ENCODE measurements around the gene PCBP4. TPM values are rescaled to one million over a fixed set of nuclear protein-coding genes. Genes with fewer than 3 reads are reported as not detected.
A peak's percentile ranks its signal among the peaks of the same experiment; 100 is the strongest.

PCBP4 gene
- total and polyA plus RNA-seq, 10 donors = 12.8 to 41.7 (median 20.9) TPM

- H3K4me1 ChIP-seq = peaks cover 26 to 92% (median 62%) of the 10 kb centered on the region in 6 donors
- peaks cover 0 to 18% (median 0%) of the 10 kb centered on the region in 7 donors for H3K27me3 ChIP-seq (replicated peaks in 1 of 7)
- 73 to 95% (median 92%) methylated on average over 3 to 11 of the region's 11 CpGs for WGBS, 5 donors
- no peaks in the 10 kb centered on the region for H3K9me3 ChIP-seq
- peaks cover 0 to 10% (median 0%) of the 10 kb centered on the region in 6 donors for H3K36me3 ChIP-seq
- DNase-seq = no peak
- intact Hi-C loops (cut with DNase I; ENCODE audit: low total_unique reads) = no loop called here
- TF ChIP-seq, protein P1, sequence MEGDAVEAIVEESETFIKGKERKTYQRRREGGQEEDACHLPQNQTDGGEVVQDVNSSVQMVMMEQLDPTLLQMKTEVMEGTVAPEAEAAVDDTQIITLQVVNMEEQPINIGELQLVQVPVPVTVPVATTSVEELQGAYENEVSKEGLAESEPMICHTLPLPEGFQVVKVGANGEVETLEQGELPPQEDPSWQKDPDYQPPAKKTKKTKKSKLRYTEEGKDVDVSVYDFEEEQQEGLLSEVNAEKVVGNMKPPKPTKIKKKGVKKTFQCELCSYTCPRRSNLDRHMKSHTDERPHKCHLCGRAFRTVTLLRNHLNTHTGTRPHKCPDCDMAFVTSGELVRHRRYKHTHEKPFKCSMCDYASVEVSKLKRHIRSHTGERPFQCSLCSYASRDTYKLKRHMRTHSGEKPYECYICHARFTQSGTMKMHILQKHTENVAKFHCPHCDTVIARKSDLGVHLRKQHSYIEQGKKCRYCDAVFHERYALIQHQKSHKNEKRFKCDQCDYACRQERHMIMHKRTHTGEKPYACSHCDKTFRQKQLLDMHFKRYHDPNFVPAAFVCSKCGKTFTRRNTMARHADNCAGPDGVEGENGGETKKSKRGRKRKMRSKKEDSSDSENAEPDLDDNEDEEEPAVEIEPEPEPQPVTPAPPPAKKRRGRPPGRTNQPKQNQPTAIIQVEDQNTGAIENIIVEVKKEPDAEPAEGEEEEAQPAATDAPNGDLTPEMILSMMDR (IDR thresholded peaks at IDR 0.05 in 8 of 11, conservative IDR thresholded peaks at IDR 0.05 in 3 of 11) = no peak
- TF ChIP-seq POLR2A (IDR thresholded peaks at IDR 0.05) = no peak
- no peak for TF ChIP-seq POLR2AphosphoS5 (IDR thresholded peaks at IDR 0.05)
- H3K4me3 ChIP-seq = no peak overlapping the region
- peak overlapping the region in 1 of 8 donors; percentile 5 for H3K27ac ChIP-seq
These were observed 4.1 kb upstream of the PCBP4 start for GRCh38 chr3:51971350-51971749.

DNA sequence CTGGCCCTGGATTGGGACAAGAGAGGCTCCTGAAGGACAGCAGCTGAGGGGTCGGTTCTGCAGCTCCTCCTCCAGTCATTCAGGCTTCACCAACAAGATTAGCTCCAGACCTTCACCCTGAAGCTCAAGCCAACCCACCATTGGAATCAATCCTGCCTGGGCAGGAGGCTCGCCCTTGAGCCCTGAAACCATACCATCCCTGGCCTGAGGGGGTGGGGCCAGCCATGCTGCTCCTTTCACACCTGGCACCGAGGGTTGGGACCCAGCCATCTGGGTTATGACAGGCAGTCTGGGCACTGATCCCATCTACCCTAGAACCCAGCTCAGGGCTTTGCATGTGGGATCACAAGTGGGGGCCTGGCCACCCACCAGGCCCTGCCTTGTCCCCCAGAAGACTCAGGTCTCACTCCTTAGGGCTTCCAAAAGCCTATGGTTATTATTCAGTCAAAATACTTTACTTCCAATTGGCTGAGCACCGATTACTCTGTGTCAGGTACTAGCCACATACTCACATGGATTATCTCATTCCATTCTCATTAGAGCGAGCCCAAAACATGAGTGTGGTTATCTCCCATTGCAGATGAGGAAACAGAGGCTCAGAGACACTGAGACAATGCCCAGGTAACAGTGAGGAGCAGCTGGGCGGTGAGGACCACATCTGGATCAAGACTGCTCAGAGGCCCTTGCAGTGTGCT lies 3.5 kb upstream of the PCBP4 start:
- intact Hi-C loops (cut with DNase I; ENCODE audit: low total_unique reads) = no loop called here
- no peak for TF ChIP-seq POLR2A (IDR thresholded peaks at IDR 0.05)
- TF ChIP-seq, protein P1 (IDR thresholded peaks at IDR 0.05 in 8 of 11, conservative IDR thresholded peaks at IDR 0.05 in 3 of 11) = no peak
- TF ChIP-seq POLR2AphosphoS5 (IDR thresholded peaks at IDR 0.05) = no peak

GRCh38 chr3:51969841-51970240 lies 2.6 kb upstream of the PCBP4 start:
- H3K27me3 ChIP-seq (replicated peaks in 1 of 7) = peaks cover 0 to 18% (median 0%) of the 10 kb centered on the region in 7 donors
- H3K36me3 ChIP-seq = peaks cover 0 to 10% (median 0%) of the 10 kb centered on the region in 6 donors
- TF ChIP-seq POLR2A (IDR thresholded peaks at IDR 0.05) (no peak), POLR2AphosphoS5 (IDR thresholded peaks at IDR 0.05) (no peak)
- TF ChIP-seq, protein P1 (IDR thresholded peaks at IDR 0.05 in 8 of 11, conservative IDR thresholded peaks at IDR 0.05 in 3 of 11) = no peak
- DNase-seq = no peak
- intact Hi-C loops (cut with DNase I; ENCODE audit: low total_unique reads) = no loop called here
- WGBS, 5 donors = 77 to 89% (median 84%) methylated on average over 4 of the region's 4 CpGs
- H3K27ac ChIP-seq = no peak overlapping the region
- H3K4me1 ChIP-seq = peaks cover 17 to 87% (median 54%) of the 10 kb centered on the region in 6 donors
- H3K9me3 ChIP-seq = no peaks in the 10 kb centered on the region
- no peak overlapping the region for H3K4me3 ChIP-seq

More for the DNA sequence above, 3.5 kb upstream of the PCBP4 start:
- no peak overlapping the region for H3K4me3 ChIP-seq
- H3K27ac ChIP-seq = no peak overlapping the region
- DNase-seq = no peak
- peaks cover 20 to 92% (median 61%) of the 10 kb centered on the region in 6 donors for H3K4me1 ChIP-seq
- H3K9me3 ChIP-seq = no peaks in the 10 kb centered on the region
- peaks cover 0 to 18% (median 0%) of the 10 kb centered on the region in 7 donors for H3K27me3 ChIP-seq (replicated peaks in 1 of 7)
- peaks cover 0 to 10% (median 0%) of the 10 kb centered on the region in 6 donors for H3K36me3 ChIP-seq
- 84 to 92% (median 90%) methylated on average over 4 to 6 of the region's 6 CpGs for WGBS, 5 donors
